NCI-H146 (cell line): ENCODE results near the gene IL36RN.

Experiments used
- DNase-seq: peaks from one replicate; lab custom pipeline; 2025; lab: John Stamatoyannopoulos, UW

Gene IL36RN

GRCh38 chr2:113058998-113059960, at the start of gene IL36RN:
Gene IL36RN, plus strand, starts transcription at chr2:113059198. Its CDS starts 241 bp downstream, at chr2:113059439.
- no peak for DNase-seq

GRCh38 chr2:113009622-113010021, 49.4 kb upstream of the IL36RN start:
- no peak for DNase-seq

GRCh38 chr2:113010088-113010487, 48.9 kb upstream of the IL36RN start:
- DNase-seq: no peak

DNA sequence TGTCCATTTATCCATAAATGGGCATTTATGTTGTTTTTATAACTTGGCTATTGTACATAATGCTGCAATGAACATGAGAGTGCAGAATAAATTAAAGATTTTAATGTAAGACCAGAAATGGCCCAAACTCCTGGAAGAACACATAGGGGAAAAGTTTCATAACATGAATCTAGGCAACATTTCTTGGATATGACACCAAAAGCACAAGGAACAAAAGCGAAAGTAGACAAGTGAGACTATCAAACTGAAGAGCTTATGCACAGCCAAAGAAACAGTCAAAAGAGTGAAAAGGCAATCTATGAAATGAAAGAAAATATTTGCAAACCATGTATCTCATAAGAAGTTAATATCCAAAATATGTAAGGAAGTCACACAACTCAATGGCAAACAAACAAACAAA, 47.9 kb upstream of the IL36RN start:
- no peak for DNase-seq

DNA sequence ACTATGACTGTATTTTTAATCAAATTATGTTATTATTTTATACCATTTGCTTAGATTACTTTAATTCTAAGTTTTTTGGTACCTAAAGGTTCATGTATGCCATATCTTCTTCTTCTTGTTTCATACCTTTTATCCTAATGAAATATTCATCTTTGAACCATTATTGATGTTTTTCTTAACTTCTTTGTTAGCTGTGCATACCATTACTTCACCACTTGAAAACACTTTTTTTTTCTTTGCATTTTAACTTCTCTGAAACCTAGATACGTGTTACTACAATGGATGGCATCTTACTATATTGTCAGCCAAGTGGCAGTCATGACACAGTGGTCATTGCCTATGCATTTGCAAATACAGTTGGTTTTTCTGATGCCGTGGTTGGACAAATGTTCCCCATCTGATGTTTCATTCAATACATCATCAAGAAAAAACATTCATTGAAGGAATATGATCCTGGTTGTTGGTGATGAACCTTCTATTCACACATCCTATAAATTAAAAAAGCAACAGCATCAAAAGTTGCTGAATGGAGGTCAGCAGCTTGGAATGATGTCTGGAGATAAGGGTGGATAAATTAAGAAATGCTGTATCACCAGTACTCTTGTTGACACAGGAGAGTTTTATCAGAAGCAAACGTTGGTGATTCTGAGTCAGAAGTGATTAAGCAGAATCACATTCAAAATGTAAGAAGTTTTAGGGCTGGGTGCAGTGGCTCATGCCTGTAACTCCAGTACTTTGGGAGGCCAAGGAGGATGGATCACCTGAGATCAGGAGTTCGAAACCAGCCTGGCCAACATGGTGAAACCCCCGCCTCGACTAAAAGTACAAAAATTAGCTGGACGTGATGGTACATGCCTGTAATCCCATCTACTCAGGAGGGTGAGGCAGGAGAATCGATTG, 46.3 kb upstream of the IL36RN start:
- no peak for DNase-seq

- DNase-seq: no peak
Observed at GRCh38 chr2:113013336-113013661, 45.7 kb upstream of the IL36RN start.

DNA sequence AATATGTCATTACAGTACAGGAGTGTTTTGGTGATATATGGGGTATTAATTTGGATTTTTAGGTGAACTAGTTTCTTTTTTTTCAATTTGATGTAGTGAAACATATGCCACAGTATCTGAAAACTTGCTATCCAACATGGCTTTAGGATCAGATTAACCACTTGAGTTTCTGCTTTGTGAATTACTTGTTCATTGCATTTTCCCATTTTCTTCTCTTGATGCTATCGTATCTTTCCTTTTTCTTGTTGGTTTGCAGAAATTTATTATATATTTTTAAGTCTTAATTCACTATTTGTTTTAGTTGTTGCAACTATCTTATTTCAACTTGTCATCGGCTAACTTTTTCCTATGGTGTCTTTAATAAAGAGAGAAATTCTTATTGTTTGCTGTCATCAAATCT, 44.9 kb upstream of the IL36RN start:
- DNase-seq: no peak

DNA sequence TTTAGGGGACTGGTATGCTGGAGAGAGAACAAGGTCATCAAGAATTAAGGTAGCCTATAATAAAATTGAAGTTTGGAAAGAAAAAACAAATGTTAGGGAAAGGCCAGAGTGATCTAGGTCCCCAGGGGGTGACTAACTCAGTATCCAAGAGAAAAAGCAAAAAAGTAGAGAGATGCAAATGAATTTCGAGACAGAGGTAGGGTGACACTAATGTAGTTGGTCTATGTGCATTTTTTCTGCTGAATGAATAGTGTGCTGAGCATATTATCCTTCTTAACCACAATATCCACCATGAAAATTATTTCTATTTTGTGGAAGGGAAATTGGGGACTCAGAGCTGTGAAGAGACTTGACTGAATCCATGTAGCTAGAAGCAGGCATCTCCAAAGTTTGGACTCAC, 44.0 kb upstream of the IL36RN start:
- no peak for DNase-seq

- DNase-seq: no peak
Observed at GRCh38 chr2:113015655-113016054, 43.3 kb upstream of the IL36RN start.

GRCh38 chr2:113018509-113018908, 40.5 kb upstream of the IL36RN start:
- no peak for DNase-seq

GRCh38 chr2:113021312-113021711, 37.7 kb upstream of the IL36RN start:
- no peak for DNase-seq

DNA sequence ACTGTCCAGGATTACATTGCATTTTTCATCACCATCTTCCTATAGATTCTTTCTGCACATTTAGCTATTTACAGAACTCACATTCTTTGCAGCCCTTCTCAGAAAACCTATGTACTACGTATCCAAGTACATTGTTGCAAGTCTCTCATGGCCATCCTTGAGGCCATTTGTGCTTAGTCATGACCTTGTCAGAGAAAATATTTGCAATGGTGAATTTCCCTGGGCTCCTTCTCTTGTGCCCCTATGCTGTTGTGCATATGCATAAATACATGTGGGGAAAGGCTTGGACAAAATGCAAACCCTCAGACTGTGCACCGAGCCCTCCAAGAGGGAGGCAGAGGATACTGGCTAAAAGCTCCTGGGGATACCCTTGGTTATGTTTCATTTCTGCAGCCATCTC, 34.2 kb upstream of the IL36RN start:
- no peak for DNase-seq

- DNase-seq: no peak
Observed at GRCh38 chr2:113025737-113026136, 33.3 kb upstream of the IL36RN start.

GRCh38 chr2:113027691-113028090, 31.3 kb upstream of the IL36RN start:
- DNase-seq: no peak

DNA sequence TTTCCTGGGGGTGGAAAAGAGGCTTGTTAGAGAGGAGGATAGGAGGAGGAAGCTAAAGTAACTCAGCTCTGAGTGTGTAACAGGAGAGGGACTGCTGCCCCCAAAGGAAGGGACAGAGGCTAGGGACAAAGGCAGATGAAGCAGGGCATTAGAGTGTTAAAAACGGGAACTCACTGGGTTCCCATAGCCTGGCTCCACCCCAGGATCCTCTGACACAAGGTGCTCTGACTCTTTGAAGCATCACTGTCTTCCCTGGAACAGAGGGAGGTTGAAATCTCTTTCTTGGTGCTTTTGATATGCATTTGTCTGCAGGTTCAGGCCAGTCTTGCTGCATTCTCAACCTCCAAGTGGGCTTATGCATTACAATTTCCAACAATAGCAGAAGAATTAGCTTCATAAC, 30.9 kb upstream of the IL36RN start:
- DNase-seq: no peak

- no peak for DNase-seq
Observed at GRCh38 chr2:113032737-113033136, 26.3 kb upstream of the IL36RN start.

- DNase-seq: no peak
Observed at GRCh38 chr2:113034016-113034415, 25.0 kb upstream of the IL36RN start.

GRCh38 chr2:113036763-113037162, 22.2 kb upstream of the IL36RN start:
- DNase-seq: no peak

DNA sequence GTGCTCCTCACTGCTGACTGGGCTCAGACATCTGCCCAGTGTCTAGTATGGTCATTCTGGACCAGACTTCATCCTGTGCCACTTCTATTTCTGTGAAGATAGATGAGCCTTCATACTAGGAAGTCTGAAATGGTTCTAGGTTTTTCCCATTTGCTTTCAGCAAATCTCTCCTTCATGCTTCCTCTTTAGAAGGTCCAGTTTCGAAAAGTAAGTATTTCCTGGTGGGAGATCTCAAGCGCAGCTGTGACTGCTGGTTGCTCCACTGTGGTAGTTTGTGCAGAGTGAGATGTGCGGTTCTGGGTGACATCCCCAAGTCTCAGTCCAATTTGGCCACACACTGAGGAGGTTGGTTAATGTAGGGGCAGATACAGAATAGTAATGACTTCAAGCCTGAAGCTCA, 20.7 kb upstream of the IL36RN start:
- DNase-seq: no peak

GRCh38 chr2:113039158-113039557, 19.8 kb upstream of the IL36RN start:
- DNase-seq: no peak

DNA sequence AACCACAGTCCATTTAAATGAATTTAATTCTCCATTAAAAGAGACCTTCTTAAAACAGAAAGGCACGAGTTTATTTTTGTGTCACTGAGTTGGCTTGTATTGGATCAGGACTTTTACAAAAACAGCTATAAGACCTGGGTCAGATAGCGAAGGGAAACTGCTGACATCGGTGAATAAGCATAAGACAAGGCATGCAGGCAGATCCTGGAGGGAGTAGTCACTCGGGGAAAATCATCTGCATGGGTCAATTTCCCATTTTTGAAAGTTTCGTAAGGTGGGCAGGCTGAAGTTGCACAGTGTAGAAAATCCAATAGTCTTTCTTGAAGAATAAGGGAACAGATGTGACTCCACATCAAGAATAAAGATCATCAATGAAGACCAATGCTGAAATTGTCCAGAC, 19.3 kb upstream of the IL36RN start:
- no peak for DNase-seq

- no peak for DNase-seq
Observed at GRCh38 chr2:113041871-113042270, 17.1 kb upstream of the IL36RN start.

GRCh38 chr2:113046465-113046864, 12.5 kb upstream of the IL36RN start:
- DNase-seq: no peak
